Measurements from ENCODE around the gene ATP6AP1.
"Not testable (repeated sequence)": the region's sequence is repeated elsewhere in the genome, so short reads cannot be mapped to it uniquely, and the experiment has no call there.

DNA sequence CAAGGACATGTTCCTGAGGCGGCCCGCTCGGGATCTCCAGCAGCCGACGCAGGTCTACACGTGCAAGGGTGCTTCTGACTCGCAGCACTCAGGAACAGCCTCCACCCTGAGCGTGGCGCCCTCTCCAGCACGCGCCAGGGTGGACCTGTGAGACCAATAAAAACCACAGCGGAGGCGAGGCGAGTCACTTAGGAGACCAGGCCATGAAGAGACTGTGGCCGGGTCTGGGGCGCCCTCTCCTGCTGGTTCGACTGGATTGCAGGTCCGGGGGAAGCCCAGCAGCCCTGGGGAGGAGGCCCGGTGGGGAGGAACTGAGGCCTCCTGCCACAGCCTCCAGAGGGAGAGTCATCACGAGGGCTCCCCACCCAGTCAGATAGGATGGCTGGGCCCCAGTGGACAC is 40.4 kb upstream of the ATP6AP1 start:
- not testable (repeated sequence) for TF ChIP-seq POLR2A (IDR thresholded peaks at IDR 0.05; ENCODE audit: low read length); GATA1 (IDR thresholded peaks at IDR 0.05; ENCODE audit: low read depth, low read length)
